Neural progenitor cell (in vitro differentiated cells): Measurements from ENCODE around the gene CENPX. TPM values are rescaled to one million over a fixed set of nuclear protein-coding genes. Genes with fewer than 3 reads are reported as not detected.

Experiments used
- DNase-seq: peaks from one replicate; pipeline ENCODE4 v3.0.0-alpha.2; 2016; ENCODE audit warnings: low spot score
- H2AFZ ChIP-seq: fragments of 200-600 bp; sonication (generic); replicated peaks from 2 replicates; pipeline ENCODE4 v1.6.1; 2016; ENCODE audit warnings: antibody characterized with exemption
- H3F3A ChIP-seq: fragments of 200-600 bp; sonication (generic); 2 replicates; pipeline ENCODE4 v1.6.1; 2016; ENCODE audit warnings: antibody characterized with exemption, low read depth
- H3K27ac ChIP-seq: fragments of 200-600 bp; sonication (generic); 2 replicates; pipeline ENCODE4 v1.5.1; 2016; ENCODE audit warnings: mild to moderate bottlenecking
- H3K27me3 ChIP-seq: fragments of 200-600 bp; sonication (generic); 2 replicates; pipeline ENCODE4 v1.6.1; 2016; ENCODE audit warnings: mild to moderate bottlenecking, moderate library complexity
- H3K36me3 ChIP-seq: fragments of 200-600 bp; sonication (generic); 2 replicates; pipeline ENCODE4 v1.5.1; 2016
- H3K4me1 ChIP-seq: fragments of 200-600 bp; sonication (generic); 2 replicates; pipeline ENCODE4 v1.6.1; 2016; ENCODE audit warnings: mixed run types
- H3K4me2 ChIP-seq: fragments of 200-600 bp; sonication (generic); 2 replicates; pipeline ENCODE4 v1.6.1; 2016
- H3K4me3 ChIP-seq: fragments of 200-600 bp; sonication (generic); 2 replicates; pipeline ENCODE4 v1.5.1; 2016
- H3K79me2 ChIP-seq: fragments of 200-600 bp; sonication (generic); 2 replicates; pipeline ENCODE4 v1.6.1; 2016; ENCODE audit warnings: low read depth
- H3K9ac ChIP-seq: fragments of 200-600 bp; sonication (generic); 2 replicates; pipeline ENCODE4 v1.6.1; 2016
- H3K9me3 ChIP-seq: fragments of 200-600 bp; sonication (generic); 2 replicates; pipeline ENCODE4 v1.5.1; 2016; ENCODE audit warnings: low read depth
- H4K20me1 ChIP-seq: fragments of 200-600 bp; sonication (generic); 2 replicates; pipeline ENCODE4 v1.6.1; 2016; ENCODE audit warnings: low read depth
- H3K27ac Mint-ChIP-seq: 3 replicates; pipeline ENCODE4 v1.8.0; 2021; ENCODE audit warnings: mixed read lengths
- H3K27me3 Mint-ChIP-seq: 2 replicates; pipeline ENCODE4 v1.8.0; 2022; ENCODE audit warnings: low read depth, mild to moderate bottlenecking, inconsistent platforms, moderate library complexity, mixed read lengths; ENCODE audit not compliant: insufficient read depth
- H3K36me3 Mint-ChIP-seq: 3 replicates; pipeline ENCODE4 v1.8.0; 2021; ENCODE audit warnings: mixed read lengths
- H3K4me1 Mint-ChIP-seq: 3 replicates; pipeline ENCODE4 v1.8.0; 2021; ENCODE audit warnings: mixed read lengths
- H3K4me3 Mint-ChIP-seq: 3 replicates; pipeline ENCODE4 v1.8.0; 2021; ENCODE audit warnings: mild to moderate bottlenecking, moderate library complexity, mixed read lengths
- H3K9me3 Mint-ChIP-seq: 3 replicates; pipeline ENCODE4 v1.8.0; 2020; ENCODE audit warnings: mixed read lengths
- EZH2 ChIP-seq: fragments of 200-600 bp; sonication (generic); IDR thresholded peaks from 2 replicates; pipeline ENCODE4 v1.6.1; 2017; ENCODE audit warnings: antibody characterized with exemption, mild to moderate bottlenecking, moderate library complexity
- EZH2phosphoT487 ChIP-seq: fragments of 200-600 bp; sonication (generic); IDR thresholded peaks from 2 replicates; pipeline ENCODE4 v1.6.1; 2017; ENCODE audit warnings: antibody characterized with exemption
- total RNA-seq: library from RNA; depleted of rRNA; stranded (reverse); fragments of >200 nt; gene quantifications from 2 replicates; pipeline ENCODE4 v1.2.3, GENCODE V29; 2015; ENCODE audit warnings: low replicate concordance
- TF ChIP-seq, protein P1 (sequence below): fragments of 200-600 bp; sonication (generic); IDR thresholded peaks from 2 replicates; pipeline ENCODE4 v1.5.1; 2017; ENCODE audit warnings: antibody characterized with exemption, mild to moderate bottlenecking

Gene CENPX
- total RNA-seq, 1 donor from 2014 or later = 53.0 TPM

DNA sequence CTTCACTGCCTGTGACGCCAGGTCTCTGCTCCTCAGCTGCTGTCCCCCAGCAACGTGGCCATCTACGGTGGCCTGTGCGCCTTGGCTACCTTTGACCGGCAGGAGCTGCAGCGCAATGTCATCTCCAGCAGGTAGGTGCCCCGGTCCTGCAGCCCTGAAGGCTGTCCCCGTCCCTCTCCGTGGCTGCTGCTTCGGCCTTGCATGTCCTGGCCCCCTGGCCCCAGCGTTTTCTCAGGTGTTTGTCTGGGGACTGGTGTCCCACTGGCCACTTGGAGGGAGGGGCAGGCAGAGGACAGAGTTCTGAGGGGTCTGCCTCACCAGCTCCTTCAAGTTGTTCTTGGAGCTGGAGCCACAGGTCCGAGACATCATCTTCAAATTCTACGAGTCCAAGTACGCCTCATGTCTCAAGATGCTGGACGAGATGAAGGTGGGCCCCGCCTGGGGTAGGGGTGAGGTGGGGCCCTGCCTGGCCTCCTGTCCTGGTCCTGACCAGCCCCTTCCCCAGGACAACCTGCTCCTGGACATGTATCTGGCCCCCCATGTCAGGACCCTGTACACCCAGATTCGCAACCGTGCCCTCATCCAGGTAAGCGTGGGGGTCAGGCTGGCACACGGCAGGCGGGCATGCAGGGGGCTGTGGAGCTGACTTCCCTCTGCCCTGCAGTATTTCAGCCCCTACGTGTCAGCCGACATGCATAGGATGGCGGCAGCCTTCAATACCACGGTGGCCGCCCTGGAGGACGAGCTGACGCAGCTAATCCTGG lies 33.5 kb upstream of the CENPX start:
- Histone ChIP-seq H2AFZ (no peak overlapping the region), H3K9ac (no peak overlapping the region), H3K4me2 (no peak overlapping the region), H4K20me1 (peaks cover 18% of the 10 kb centered on the region), H3K36me3 (no peaks in the 10 kb centered on the region), H3K27ac (no peak overlapping the region), H3K4me3 (no peak overlapping the region), H3K27me3 (no peaks in the 10 kb centered on the region), H3F3A (peaks cover 3% of the 10 kb centered on the region), H3K9me3 (no peaks in the 10 kb centered on the region), H3K4me1 (peaks cover 7% of the 10 kb centered on the region), H3K79me2 (peaks cover 14% of the 10 kb centered on the region)
- peaks cover 3% of the 10 kb centered on the region for H3K36me3 Mint-ChIP-seq
- TF ChIP-seq EZH2phosphoT487 (no peak), EZH2 (no peak)
- TF ChIP-seq, protein P1, sequence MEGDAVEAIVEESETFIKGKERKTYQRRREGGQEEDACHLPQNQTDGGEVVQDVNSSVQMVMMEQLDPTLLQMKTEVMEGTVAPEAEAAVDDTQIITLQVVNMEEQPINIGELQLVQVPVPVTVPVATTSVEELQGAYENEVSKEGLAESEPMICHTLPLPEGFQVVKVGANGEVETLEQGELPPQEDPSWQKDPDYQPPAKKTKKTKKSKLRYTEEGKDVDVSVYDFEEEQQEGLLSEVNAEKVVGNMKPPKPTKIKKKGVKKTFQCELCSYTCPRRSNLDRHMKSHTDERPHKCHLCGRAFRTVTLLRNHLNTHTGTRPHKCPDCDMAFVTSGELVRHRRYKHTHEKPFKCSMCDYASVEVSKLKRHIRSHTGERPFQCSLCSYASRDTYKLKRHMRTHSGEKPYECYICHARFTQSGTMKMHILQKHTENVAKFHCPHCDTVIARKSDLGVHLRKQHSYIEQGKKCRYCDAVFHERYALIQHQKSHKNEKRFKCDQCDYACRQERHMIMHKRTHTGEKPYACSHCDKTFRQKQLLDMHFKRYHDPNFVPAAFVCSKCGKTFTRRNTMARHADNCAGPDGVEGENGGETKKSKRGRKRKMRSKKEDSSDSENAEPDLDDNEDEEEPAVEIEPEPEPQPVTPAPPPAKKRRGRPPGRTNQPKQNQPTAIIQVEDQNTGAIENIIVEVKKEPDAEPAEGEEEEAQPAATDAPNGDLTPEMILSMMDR = no peak
- H3K4me3 Mint-ChIP-seq = no peak overlapping the region
- H3K9me3 Mint-ChIP-seq = no peaks in the 10 kb centered on the region
- peaks cover 2% of the 10 kb centered on the region for H3K27me3 Mint-ChIP-seq
- no peak overlapping the region for H3K27ac Mint-ChIP-seq
- no peak for DNase-seq
- peaks cover 4% of the 10 kb centered on the region for H3K4me1 Mint-ChIP-seq

DNA sequence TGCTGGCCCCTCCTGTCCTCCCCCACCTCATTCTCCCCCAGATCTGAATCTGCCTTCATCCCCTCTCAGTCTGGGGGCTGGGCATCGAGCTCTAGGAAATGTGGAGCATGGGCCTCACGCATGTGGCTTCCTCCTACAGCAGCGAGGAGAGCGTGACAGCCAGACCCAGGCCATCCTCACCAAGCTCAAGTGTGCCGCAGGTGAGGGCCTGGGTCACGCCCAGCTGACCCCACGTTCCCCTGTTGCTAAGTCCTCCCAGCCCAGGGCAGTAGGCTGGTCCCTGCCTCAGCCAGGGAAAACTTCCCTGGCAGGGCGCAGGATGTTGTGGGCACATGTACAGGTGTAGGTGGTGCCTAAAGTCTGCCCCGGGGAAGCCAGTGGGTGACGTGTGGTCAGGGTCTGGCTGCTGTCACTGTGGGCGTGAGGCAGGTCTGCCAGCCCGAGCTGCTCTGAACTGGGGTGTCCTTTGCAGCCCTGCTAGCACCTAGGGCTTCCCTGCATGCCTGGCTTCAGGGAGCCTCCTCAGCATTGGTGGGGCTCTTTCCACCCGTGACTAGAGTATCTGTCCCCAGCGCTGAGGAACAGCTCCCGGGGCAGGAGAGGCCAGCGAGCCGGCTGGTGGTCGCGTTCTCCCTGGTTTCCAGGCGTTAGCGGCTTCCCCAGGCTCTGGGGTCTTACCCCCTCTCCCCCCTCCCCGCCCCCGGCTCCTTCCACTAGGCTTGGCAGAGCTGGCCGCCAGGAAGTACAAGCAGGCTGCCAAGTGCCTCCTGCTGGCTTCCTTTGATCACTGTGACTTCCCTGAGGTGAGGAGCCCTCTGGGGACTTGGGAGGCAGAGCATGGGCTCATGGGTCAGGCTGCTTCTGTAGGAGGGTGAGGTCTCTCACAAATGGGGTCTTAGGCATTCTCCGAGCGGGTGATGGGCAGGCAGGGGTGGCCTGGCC lies 32.6 kb upstream of the CENPX start:
- no peak overlapping the region for H3K27ac Mint-ChIP-seq

DNA sequence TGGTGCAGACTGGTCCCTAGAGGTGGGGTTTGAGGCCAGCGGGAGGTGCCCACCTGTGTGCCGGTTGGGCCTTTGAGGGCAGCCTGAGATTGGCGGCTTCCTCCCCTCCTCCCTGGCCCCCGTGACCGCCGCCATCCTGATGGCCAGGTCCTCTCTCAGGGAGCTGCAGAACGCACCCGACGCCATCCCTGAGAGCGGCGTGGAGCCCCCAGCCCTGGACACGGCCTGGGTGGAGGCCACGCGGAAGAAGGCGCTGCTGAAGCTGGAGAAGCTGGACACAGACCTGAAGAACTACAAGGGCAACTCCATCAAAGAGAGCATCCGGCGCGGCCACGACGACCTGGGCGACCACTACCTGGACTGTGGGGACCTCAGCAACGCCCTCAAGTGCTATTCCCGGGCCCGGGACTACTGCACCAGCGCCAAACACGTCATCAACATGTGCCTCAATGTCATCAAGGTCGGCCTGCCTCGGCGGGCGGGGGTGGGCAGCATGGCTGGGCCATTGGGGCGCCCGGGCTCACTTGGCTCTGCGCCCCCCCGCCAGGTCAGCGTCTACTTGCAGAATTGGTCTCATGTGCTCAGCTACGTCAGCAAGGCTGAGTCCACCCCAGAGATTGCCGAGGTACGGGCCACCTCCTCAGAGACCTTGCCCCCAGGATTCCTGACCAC lies 31.8 kb upstream of the CENPX start:
- DNase-seq = no peak
- no peaks in the 10 kb centered on the region for H3K36me3 ChIP-seq
- Mint-ChIP-seq H3K27ac (no peak overlapping the region), H3K4me3 (peak overlapping the region; percentile 64), H3K27me3 (peaks cover 2% of the 10 kb centered on the region), H3K36me3 (no peaks in the 10 kb centered on the region), H3K4me1 (peaks cover 4% of the 10 kb centered on the region), H3K9me3 (no peaks in the 10 kb centered on the region)
- no peaks in the 10 kb centered on the region for H3K27me3 ChIP-seq
- peaks cover 7% of the 10 kb centered on the region for H3K4me1 ChIP-seq
- peaks cover 3% of the 10 kb centered on the region for H3F3A ChIP-seq
- H3K4me2 ChIP-seq = no peak overlapping the region
- no peak overlapping the region for H2AFZ ChIP-seq
- H3K27ac ChIP-seq = no peak overlapping the region
- no peaks in the 10 kb centered on the region for H3K9me3 ChIP-seq
- no peak for TF ChIP-seq EZH2phosphoT487
- no peak for TF ChIP-seq EZH2
- TF ChIP-seq, protein P1 = no peak
- no peak overlapping the region for H3K4me3 ChIP-seq
- H4K20me1 ChIP-seq = peaks cover 18% of the 10 kb centered on the region
- no peak overlapping the region for H3K9ac ChIP-seq
- peaks cover 14% of the 10 kb centered on the region for H3K79me2 ChIP-seq

More for the DNA sequence above, 32.6 kb upstream of the CENPX start:
- no peaks in the 10 kb centered on the region for H3K36me3 ChIP-seq
- H3K27ac ChIP-seq = no peak overlapping the region
- peaks cover 4% of the 10 kb centered on the region for H3K4me1 Mint-ChIP-seq
- peak overlapping the region; percentile 64 for H3K4me3 Mint-ChIP-seq
- H3K79me2 ChIP-seq = peaks cover 14% of the 10 kb centered on the region
- H3K4me2 ChIP-seq = no peak overlapping the region
- H4K20me1 ChIP-seq = peaks cover 18% of the 10 kb centered on the region
- H2AFZ ChIP-seq = no peak overlapping the region
- no peak overlapping the region for H3K4me3 ChIP-seq
- H3K9me3 ChIP-seq = no peaks in the 10 kb centered on the region
- TF ChIP-seq EZH2 = no peak
- TF ChIP-seq, protein P1 = no peak
- no peak for TF ChIP-seq EZH2phosphoT487
- H3K36me3 Mint-ChIP-seq = peaks cover 3% of the 10 kb centered on the region
- DNase-seq = no peak
- H3K9ac ChIP-seq = no peak overlapping the region
- H3K27me3 Mint-ChIP-seq = peaks cover 2% of the 10 kb centered on the region
- H3F3A ChIP-seq = peaks cover 3% of the 10 kb centered on the region
- peaks cover 7% of the 10 kb centered on the region for H3K4me1 ChIP-seq
- no peaks in the 10 kb centered on the region for H3K9me3 Mint-ChIP-seq
- no peaks in the 10 kb centered on the region for H3K27me3 ChIP-seq
